Measurements from ENCODE around the gene DLG2.
A peak's percentile ranks its signal among the peaks of the same experiment; 100 is the strongest.

DLG2 gene

DNA sequence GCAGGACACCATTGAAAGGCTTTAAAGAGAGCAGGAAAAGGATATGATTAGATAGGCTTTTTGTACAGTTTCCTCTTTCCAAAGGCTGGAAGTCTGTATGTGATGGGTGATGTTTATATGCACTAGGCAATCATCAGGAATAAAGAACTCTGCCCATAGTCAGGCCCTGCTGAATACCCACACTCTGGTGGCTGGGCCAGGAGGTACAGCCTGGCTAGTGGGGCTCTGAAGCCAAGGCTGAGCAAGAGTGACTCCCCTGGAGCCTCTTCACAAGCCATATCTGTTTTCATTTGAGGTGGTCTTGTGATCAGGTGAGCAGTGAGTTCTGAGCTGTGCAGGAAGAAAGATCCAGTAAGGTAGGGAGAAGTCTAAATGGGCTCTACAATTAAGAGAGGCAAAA lies 1801.1 kb downstream of the DLG2 start:
- Histone ChIP-seq H3K9ac (ENCODE audit: low read length) (no peak overlapping the region), H3K36me3 (replicated peaks; ENCODE audit: low read depth, low read length) (no peaks in the 10 kb centered on the region), H3K4me3 (ENCODE audit: low read length) (no peak overlapping the region), H3K4me1 (ENCODE audit: low read length) (peaks cover 5% of the 10 kb centered on the region), H2AFZ (ENCODE audit: low read depth, low read length) (no peak overlapping the region), H3K79me2 (ENCODE audit: low read length) (no peaks in the 10 kb centered on the region), H3K27ac (ENCODE audit: low read length) (no peak overlapping the region), H3K27me3 (ENCODE audit: low read depth, low read length) (peaks cover 5% of the 10 kb centered on the region; the same call in 1 of the 2 replicates), H3K4me2 (ENCODE audit: low read length) (no peak overlapping the region), H3K9me3 (ENCODE audit: insufficient read depth, low read length) (no peaks in the 10 kb centered on the region), H4K20me1 (ENCODE audit: insufficient read depth, low read length) (no peaks in the 10 kb centered on the region)
- TF ChIP-seq, protein P1, sequence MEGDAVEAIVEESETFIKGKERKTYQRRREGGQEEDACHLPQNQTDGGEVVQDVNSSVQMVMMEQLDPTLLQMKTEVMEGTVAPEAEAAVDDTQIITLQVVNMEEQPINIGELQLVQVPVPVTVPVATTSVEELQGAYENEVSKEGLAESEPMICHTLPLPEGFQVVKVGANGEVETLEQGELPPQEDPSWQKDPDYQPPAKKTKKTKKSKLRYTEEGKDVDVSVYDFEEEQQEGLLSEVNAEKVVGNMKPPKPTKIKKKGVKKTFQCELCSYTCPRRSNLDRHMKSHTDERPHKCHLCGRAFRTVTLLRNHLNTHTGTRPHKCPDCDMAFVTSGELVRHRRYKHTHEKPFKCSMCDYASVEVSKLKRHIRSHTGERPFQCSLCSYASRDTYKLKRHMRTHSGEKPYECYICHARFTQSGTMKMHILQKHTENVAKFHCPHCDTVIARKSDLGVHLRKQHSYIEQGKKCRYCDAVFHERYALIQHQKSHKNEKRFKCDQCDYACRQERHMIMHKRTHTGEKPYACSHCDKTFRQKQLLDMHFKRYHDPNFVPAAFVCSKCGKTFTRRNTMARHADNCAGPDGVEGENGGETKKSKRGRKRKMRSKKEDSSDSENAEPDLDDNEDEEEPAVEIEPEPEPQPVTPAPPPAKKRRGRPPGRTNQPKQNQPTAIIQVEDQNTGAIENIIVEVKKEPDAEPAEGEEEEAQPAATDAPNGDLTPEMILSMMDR (IDR thresholded peaks at IDR 0.05; ENCODE audit: low read depth, low read length), result no peak
- no peak for TF ChIP-seq EZH2phosphoT487 (IDR thresholded peaks at IDR 0.05; ENCODE audit: low read depth)

DNA sequence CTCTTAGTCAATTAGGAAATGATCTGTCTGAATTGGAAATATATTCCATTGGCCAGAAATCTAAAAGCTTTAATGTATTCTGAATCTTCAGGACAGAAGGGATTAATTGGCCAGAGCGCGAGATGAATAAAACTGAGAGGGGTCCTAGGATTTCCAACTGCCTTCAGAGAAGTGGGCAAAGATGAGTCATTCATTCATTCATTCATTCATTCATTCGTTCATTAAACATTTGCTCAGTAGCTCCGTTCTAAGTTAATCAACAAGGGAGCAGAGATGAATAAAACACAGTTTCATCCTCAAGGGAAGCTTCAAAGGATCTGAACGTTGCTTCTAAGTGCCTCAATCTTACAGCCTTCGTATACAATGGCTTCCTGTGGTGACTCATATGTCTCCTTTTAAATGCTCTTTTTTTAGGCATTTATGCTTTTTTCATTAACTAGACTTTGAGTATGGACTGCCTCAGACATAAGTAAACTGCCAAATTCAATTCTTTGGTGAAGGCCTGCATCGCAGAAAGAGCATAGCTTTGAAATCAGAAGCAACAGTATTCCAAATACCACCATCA lies 1803.6 kb downstream of the DLG2 start:
- no peak overlapping the region for H3K4me2 ChIP-seq (ENCODE audit: low read length)
- H3K27ac ChIP-seq (ENCODE audit: low read length), result no peak overlapping the region
- H3K9ac ChIP-seq (ENCODE audit: low read length), result no peak overlapping the region
- H3K4me3 ChIP-seq (ENCODE audit: low read length), result no peak overlapping the region
- H3K9me3 ChIP-seq (ENCODE audit: insufficient read depth, low read length), result no peaks in the 10 kb centered on the region
- H4K20me1 ChIP-seq (ENCODE audit: insufficient read depth, low read length), result no peaks in the 10 kb centered on the region
- H3K27me3 ChIP-seq (ENCODE audit: low read depth, low read length), result peaks cover 13% of the 10 kb centered on the region; the same call in 1 of the 2 replicates
- no peak for TF ChIP-seq EZH2phosphoT487 (IDR thresholded peaks at IDR 0.05; ENCODE audit: low read depth)
- TF ChIP-seq, protein P1 (IDR thresholded peaks at IDR 0.05; ENCODE audit: low read depth, low read length), result no peak
- no peaks in the 10 kb centered on the region for H3K79me2 ChIP-seq (ENCODE audit: low read length)
- no peaks in the 10 kb centered on the region for H3K36me3 ChIP-seq (replicated peaks; ENCODE audit: low read depth, low read length)
- peaks cover 4% of the 10 kb centered on the region for H3K4me1 ChIP-seq (ENCODE audit: low read length)
- H2AFZ ChIP-seq (ENCODE audit: low read depth, low read length), result no peak overlapping the region

DNA sequence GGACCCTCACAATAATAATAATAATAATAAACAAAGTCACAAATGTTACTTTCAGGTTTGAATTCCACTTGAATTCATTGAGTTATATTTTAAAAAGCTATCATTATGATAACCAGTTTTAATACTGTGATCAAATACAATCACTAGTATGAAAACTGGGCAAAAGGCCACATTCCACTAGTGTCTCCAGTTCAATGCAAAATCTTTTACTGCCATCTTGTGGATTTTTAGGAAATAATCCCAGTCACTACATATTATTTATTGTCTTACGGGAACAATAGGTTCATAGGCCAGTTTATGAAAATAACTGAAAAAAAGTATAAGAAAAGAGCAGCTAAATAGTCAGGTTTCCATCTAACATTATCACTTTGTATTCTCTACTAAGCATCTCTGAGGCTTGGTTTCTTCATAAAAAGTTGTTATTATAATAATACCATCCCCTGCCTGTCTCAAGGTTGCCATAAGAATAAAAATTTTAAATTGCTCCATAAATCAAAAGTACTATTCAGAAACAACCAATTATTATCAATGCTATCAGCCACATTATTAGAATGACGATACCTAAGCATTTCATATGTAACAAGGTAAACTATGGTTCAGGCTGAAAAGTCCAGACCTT lies 1807.1 kb downstream of the DLG2 start:
- no peak overlapping the region for H3K27ac ChIP-seq (ENCODE audit: low read length)
- H3K36me3 ChIP-seq (replicated peaks; ENCODE audit: low read depth, low read length), result no peaks in the 10 kb centered on the region
- TF ChIP-seq, protein P1 (IDR thresholded peaks at IDR 0.05; ENCODE audit: low read depth, low read length), result peak; percentile 87
- TF ChIP-seq EZH2phosphoT487 (IDR thresholded peaks at IDR 0.05; ENCODE audit: low read depth), result no peak
- no peaks in the 10 kb centered on the region for H3K9me3 ChIP-seq (ENCODE audit: insufficient read depth, low read length)
- H3K79me2 ChIP-seq (ENCODE audit: low read length), result no peaks in the 10 kb centered on the region
- H2AFZ ChIP-seq (ENCODE audit: low read depth, low read length), result no peak overlapping the region
- no peak overlapping the region for H3K4me3 ChIP-seq (ENCODE audit: low read length)
- H4K20me1 ChIP-seq (ENCODE audit: insufficient read depth, low read length), result no peaks in the 10 kb centered on the region
- no peaks in the 10 kb centered on the region for H3K4me1 ChIP-seq (ENCODE audit: low read length)
- peaks cover 17% of the 10 kb centered on the region; the same call in 1 of the 2 replicates for H3K27me3 ChIP-seq (ENCODE audit: low read depth, low read length)
- no peak overlapping the region for H3K4me2 ChIP-seq (ENCODE audit: low read length)
- no peak overlapping the region for H3K9ac ChIP-seq (ENCODE audit: low read length)

GRCh38 chr11:83818349-83818748 lies 1808.8 kb downstream of the DLG2 start:
- no peaks in the 10 kb centered on the region for H3K36me3 ChIP-seq (replicated peaks; ENCODE audit: low read depth, low read length)
- H3K4me3 ChIP-seq (ENCODE audit: low read length), result no peak overlapping the region
- no peak overlapping the region for H3K4me2 ChIP-seq (ENCODE audit: low read length)
- H2AFZ ChIP-seq (ENCODE audit: low read depth, low read length), result no peak overlapping the region
- H3K9ac ChIP-seq (ENCODE audit: low read length), result no peak overlapping the region
- no peaks in the 10 kb centered on the region for H3K79me2 ChIP-seq (ENCODE audit: low read length)
- no peak overlapping the region for H3K27ac ChIP-seq (ENCODE audit: low read length)
- no peaks in the 10 kb centered on the region for H3K9me3 ChIP-seq (ENCODE audit: insufficient read depth, low read length)
- no peak for TF ChIP-seq EZH2phosphoT487 (IDR thresholded peaks at IDR 0.05; ENCODE audit: low read depth)
- TF ChIP-seq, protein P1 (IDR thresholded peaks at IDR 0.05; ENCODE audit: low read depth, low read length), result no peak
- no peaks in the 10 kb centered on the region for H3K4me1 ChIP-seq (ENCODE audit: low read length)
- H3K27me3 ChIP-seq (ENCODE audit: low read depth, low read length), result peaks cover 17% of the 10 kb centered on the region; the same call in 1 of the 2 replicates
- H4K20me1 ChIP-seq (ENCODE audit: insufficient read depth, low read length), result no peaks in the 10 kb centered on the region
